WTC11 (cell line): ENCODE data around the gene LZTR1. TPM values are rescaled to one million over a fixed set of nuclear protein-coding genes. Genes with fewer than 3 reads are reported as not detected.

Experiments
- ATAC-seq: fragments of 200-7000 bp; cut with Tn5 transposase; 2 replicates; pipeline ENCODE4 v1.10.0; 2021; ENCODE audit warnings: mild to moderate bottlenecking, moderate library complexity
- CTCF ChIA-PET: fragments of 300-600 bp; sonication (Branson Sonifier 250); formaldehyde crosslinking; loops from one replicate; lab custom pipeline; 2021; ENCODE audit warnings: antibody characterized with exemption; lab: Charles Lee
- POLR2A ChIA-PET: fragments of 350-600 bp; sonication (Branson Sonifier 250); formaldehyde crosslinking; loops from one replicate; lab custom pipeline; 2021; ENCODE audit warnings: antibody characterized with exemption; lab: Charles Lee
- DNase-seq: peaks from one replicate; pipeline ENCODE4 v3.0.0; 2021; ENCODE audit warnings: low spot score
- H3K27ac Mint-ChIP-seq: 2 replicates; pipeline ENCODE4 v1.8.0; 2021; ENCODE audit warnings: mixed read lengths
- H3K27me3 Mint-ChIP-seq: 2 replicates; pipeline ENCODE4 v1.8.0; 2021; ENCODE audit warnings: low read depth, mild to moderate bottlenecking, moderate library complexity, mixed read lengths
- H3K36me3 Mint-ChIP-seq: 2 replicates; pipeline ENCODE4 v1.8.0; 2021; ENCODE audit warnings: mixed read lengths
- H3K4me1 Mint-ChIP-seq: 2 replicates; pipeline ENCODE4 v1.8.0; 2022; ENCODE audit warnings: mixed read lengths
- H3K4me3 Mint-ChIP-seq: 2 replicates; pipeline ENCODE4 v1.8.0; 2021; ENCODE audit warnings: mild to moderate bottlenecking, moderate library complexity, mixed read lengths
- H3K9me3 Mint-ChIP-seq: 2 replicates; pipeline ENCODE4 v1.8.0; 2021; ENCODE audit warnings: mixed read lengths
- CBFB ChIP-seq: sonication (generic); formaldehyde crosslinking; IDR thresholded peaks from 2 replicates; pipeline ENCODE4 v1.8.1; 2022; ENCODE audit warnings: mild to moderate bottlenecking, low read depth, missing genetic modification reagents
- CREM ChIP-seq: sonication (generic); formaldehyde crosslinking; IDR thresholded peaks from 2 replicates; pipeline ENCODE4 v1.8.1; 2022; ENCODE audit warnings: mild to moderate bottlenecking, missing genetic modification reagents, moderate library complexity
- ELF4 ChIP-seq: sonication (generic); formaldehyde crosslinking; IDR thresholded peaks from 2 replicates; pipeline ENCODE4 v1.8.1; 2022; ENCODE audit warnings: low read depth, mild to moderate bottlenecking, moderate library complexity, missing genetic modification reagents
- FOXK1 ChIP-seq: sonication (generic); formaldehyde crosslinking; IDR thresholded peaks from 2 replicates; pipeline ENCODE4 v1.8.0; 2022; ENCODE audit warnings: mild to moderate bottlenecking, moderate library complexity, missing genetic modification reagents
- GABPB1 ChIP-seq: sonication (generic); formaldehyde crosslinking; IDR thresholded peaks from 2 replicates; pipeline ENCODE4 v1.8.1; 2023; ENCODE audit warnings: mild to moderate bottlenecking, missing genetic modification reagents
- HMGA2 ChIP-seq: fragments of 250-450 bp; sonication (Bioruptor Pico); IDR thresholded peaks from 2 replicates; pipeline ENCODE4 v1.4.0; 2021; ENCODE audit warnings: mild to moderate bottlenecking, moderate library complexity
- MXD4 ChIP-seq: fragments of 250-450 bp; sonication (Bioruptor Pico); IDR thresholded peaks from 2 replicates; pipeline ENCODE4 v1.8.0; 2021; ENCODE audit warnings: mild to moderate bottlenecking, moderate library complexity, borderline replicate concordance
- SMAD3 ChIP-seq: sonication (generic); formaldehyde crosslinking; IDR thresholded peaks from 2 replicates; pipeline ENCODE4 v1.8.0; 2022; ENCODE audit warnings: missing genetic modification reagents, mild to moderate bottlenecking, borderline replicate concordance
- TEAD4 ChIP-seq: sonication (generic); formaldehyde crosslinking; IDR thresholded peaks from 2 replicates; pipeline ENCODE4 v1.8.0; 2022; ENCODE audit warnings: mild to moderate bottlenecking, missing genetic modification reagents
- ZBTB21 ChIP-seq: sonication (generic); formaldehyde crosslinking; IDR thresholded peaks from 2 replicates; pipeline ENCODE4 v1.8.1; 2023; ENCODE audit warnings: mild to moderate bottlenecking, missing genetic modification reagents, borderline replicate concordance
- ZNF138 ChIP-seq: sonication (generic); formaldehyde crosslinking; conservative IDR thresholded peaks from 2 replicates; pipeline ENCODE4 v1.8.1; 2022; ENCODE audit warnings: mild to moderate bottlenecking, moderate library complexity, missing genetic modification reagents
- total RNA-seq: library from RNA; stranded (reverse); gene quantifications from 3 replicates; pipeline ENCODE4 v1.2.3, GENCODE V29; 2021
- TF ChIP-seq, protein P1 (sequence below): sonication (generic); formaldehyde crosslinking; IDR thresholded peaks from 2 replicates; pipeline ENCODE4 v1.8.1; 2023; ENCODE audit warnings: mild to moderate bottlenecking, moderate library complexity, missing genetic modification reagents
- TF ChIP-seq, protein P2 (sequence below): sonication (generic); formaldehyde crosslinking; IDR thresholded peaks from 2 replicates; pipeline ENCODE4 v1.8.0; 2022; ENCODE audit warnings: mild to moderate bottlenecking, missing genetic modification reagents
- TF ChIP-seq, protein P3 (sequence below): sonication (generic); formaldehyde crosslinking; IDR thresholded peaks from 2 replicates; pipeline ENCODE4 v1.8.0; 2022; ENCODE audit warnings: mild to moderate bottlenecking, missing genetic modification reagents
- TF ChIP-seq, protein P4 (sequence below): fragments of 200-600 bp; IDR thresholded peaks from 2 replicates; pipeline ENCODE4 v1.8.0; 2022; ENCODE audit warnings: antibody characterized with exemption
- TF ChIP-seq, protein P5 (sequence below): sonication (generic); formaldehyde crosslinking; conservative IDR thresholded peaks from 2 replicates; pipeline ENCODE4 v1.8.1; 2023; ENCODE audit warnings: mild to moderate bottlenecking, low read depth, missing genetic modification reagents, moderate library complexity
- TF ChIP-seq, protein P6 (sequence below): sonication (generic); formaldehyde crosslinking; IDR thresholded peaks from 2 replicates; pipeline ENCODE4 v1.8.0; 2022; ENCODE audit warnings: mild to moderate bottlenecking, missing genetic modification reagents

Gene LZTR1
- total RNA-seq, 1 experiment from 2014 or later, result 38.3 TPM

DNA sequence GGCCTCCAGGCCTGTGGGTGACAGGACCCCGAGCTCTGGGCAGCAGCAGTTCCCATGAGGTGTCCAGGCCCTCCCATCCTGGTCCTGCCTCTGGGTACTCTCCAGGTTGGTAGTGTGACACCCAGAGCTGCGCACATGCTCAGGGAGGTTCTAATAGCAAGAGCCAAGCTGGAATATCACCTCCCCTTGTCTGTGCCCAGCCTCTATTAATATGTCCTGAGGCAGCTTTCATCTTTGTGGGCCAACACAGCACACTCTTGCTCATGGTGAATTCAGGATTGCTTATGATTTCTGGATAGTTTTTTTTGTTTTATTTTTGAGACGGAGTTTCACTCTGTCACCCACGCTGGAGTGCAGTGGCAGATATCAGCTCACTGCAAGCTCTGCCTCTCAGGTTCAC is 36.2 kb downstream of the LZTR1 start:
- H3K27me3 Mint-ChIP-seq, result peaks cover 22% of the 10 kb centered on the region
- no peaks in the 10 kb centered on the region for H3K36me3 Mint-ChIP-seq
- H3K27ac Mint-ChIP-seq, result no peak overlapping the region
- peaks cover 14% of the 10 kb centered on the region for H3K4me1 Mint-ChIP-seq
- DNase-seq (no peak), ATAC-seq (no peak)
- no peak overlapping the region for H3K4me3 Mint-ChIP-seq
- peaks cover 6% of the 10 kb centered on the region for H3K9me3 Mint-ChIP-seq
- ChIA-PET POLR2A (no interaction called here), CTCF (no interaction called here)
- TF ChIP-seq, protein P1, sequence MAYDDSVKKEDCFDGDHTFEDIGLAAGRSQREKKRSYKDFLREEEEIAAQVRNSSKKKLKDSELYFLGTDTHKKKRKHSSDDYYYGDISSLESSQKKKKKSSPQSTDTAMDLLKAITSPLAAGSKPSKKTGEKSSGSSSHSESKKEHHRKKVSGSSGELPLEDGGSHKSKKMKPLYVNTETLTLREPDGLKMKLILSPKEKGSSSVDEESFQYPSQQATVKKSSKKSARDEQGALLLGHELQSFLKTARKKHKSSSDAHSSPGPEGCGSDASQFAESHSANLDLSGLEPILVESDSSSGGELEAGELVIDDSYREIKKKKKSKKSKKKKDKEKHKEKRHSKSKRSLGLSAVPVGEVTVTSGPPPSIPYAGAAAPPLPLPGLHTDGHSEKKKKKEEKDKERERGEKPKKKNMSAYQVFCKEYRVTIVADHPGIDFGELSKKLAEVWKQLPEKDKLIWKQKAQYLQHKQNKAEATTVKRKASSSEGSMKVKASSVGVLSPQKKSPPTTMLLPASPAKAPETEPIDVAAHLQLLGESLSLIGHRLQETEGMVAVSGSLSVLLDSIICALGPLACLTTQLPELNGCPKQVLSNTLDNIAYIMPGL (CRISPR knock-in tag), result no peak
- TF ChIP-seq, protein P2, sequence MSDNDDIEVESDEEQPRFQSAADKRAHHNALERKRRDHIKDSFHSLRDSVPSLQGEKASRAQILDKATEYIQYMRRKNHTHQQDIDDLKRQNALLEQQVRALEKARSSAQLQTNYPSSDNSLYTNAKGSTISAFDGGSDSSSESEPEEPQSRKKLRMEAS (CRISPR knock-in tag), result no peak
- TF ChIP-seq GABPB1, result no peak
- TF ChIP-seq, protein P3, sequence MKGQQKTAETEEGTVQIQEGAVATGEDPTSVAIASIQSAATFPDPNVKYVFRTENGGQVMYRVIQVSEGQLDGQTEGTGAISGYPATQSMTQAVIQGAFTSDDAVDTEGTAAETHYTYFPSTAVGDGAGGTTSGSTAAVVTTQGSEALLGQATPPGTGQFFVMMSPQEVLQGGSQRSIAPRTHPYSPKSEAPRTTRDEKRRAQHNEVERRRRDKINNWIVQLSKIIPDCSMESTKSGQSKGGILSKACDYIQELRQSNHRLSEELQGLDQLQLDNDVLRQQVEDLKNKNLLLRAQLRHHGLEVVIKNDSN (CRISPR knock-in tag), result no peak

DNA sequence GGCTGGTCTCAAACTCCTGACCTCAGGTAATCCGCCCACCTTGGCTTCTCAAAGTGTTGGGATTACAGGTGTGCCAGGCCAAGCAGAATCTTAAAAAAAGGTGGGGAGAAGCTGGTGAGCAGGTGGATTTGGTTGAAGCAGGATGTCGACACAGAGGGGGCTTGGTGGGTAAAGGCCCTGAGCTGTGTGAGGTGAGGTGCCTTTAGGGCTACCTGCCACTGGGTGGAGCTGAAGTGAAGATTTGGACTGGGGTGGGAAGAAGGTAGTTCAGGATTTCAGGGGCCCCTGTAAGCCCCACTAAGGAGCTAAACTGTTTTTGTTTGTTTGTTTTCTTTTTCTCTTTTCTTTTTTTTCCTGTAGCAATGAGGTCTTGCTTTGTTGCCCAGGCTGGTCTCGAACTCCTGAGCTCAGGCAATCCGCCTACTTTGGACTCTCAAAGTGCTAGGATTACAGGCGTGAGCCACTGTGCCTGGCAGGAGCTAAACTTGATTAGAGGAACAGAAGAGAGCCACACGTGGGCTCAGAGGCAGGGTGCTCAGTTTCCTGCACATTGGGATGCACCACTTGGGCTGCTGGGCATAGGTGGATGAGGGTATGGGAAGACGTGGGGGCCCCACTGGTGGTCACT is 38.8 kb downstream of the LZTR1 start:
- ChIA-PET POLR2A (interaction anchor here (1.1 to 1.5 kb wide), 2 partner anchors 25 to 39 kb away, joined by 3 read pairs; partner anchors contain the start of genes LRRC74B and LZTR1), CTCF (interaction anchor here (0.6 to 2.0 kb wide), 35 partner anchors 9 to 227 kb away, joined by 3 to 55 read pairs (median 6); partner anchors contain the start of genes CRKL, LRRC74B, LZTR1 and SLC7A4)
- Mint-ChIP-seq H3K9me3 (peaks cover 6% of the 10 kb centered on the region), H3K27ac (no peak overlapping the region), H3K27me3 (peaks cover 14% of the 10 kb centered on the region), H3K4me3 (no peak overlapping the region), H3K4me1 (no peaks in the 10 kb centered on the region), H3K36me3 (no peaks in the 10 kb centered on the region)
- ATAC-seq (peak; percentile 95), DNase-seq (peak; percentile 68)
- TF ChIP-seq, protein P4, sequence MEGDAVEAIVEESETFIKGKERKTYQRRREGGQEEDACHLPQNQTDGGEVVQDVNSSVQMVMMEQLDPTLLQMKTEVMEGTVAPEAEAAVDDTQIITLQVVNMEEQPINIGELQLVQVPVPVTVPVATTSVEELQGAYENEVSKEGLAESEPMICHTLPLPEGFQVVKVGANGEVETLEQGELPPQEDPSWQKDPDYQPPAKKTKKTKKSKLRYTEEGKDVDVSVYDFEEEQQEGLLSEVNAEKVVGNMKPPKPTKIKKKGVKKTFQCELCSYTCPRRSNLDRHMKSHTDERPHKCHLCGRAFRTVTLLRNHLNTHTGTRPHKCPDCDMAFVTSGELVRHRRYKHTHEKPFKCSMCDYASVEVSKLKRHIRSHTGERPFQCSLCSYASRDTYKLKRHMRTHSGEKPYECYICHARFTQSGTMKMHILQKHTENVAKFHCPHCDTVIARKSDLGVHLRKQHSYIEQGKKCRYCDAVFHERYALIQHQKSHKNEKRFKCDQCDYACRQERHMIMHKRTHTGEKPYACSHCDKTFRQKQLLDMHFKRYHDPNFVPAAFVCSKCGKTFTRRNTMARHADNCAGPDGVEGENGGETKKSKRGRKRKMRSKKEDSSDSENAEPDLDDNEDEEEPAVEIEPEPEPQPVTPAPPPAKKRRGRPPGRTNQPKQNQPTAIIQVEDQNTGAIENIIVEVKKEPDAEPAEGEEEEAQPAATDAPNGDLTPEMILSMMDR, result peak; percentile 52; the same call in 1 of the 2 replicates
- TF ChIP-seq CREM, result no peak

DNA sequence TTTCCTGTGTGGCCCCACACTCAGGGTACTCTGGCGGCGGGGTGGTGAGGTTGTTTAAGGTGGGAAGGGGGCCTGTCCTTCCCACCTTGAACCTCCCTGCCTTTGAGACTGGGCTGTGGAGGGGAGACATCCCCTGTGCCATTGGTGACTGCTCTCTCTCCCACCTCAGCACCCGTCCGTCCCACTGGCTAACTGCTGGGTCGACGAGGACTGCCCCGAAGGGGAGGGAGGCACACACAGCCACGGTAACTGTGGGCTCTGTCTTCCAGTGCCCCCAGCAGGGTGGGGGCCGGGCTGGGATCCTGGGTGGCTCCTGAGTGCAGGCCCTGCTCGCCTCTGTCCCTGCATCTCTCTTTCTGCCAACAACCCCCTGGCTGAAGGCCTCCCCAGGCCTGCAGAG is 40.4 kb downstream of the LZTR1 start:
- CTCF ChIA-PET, result interaction anchor here (0.7 to 2.0 kb wide), 5 partner anchors 10 to 80 kb away, joined by 3 to 55 read pairs (median 16); partner anchors contain the start of genes LZTR1 and SLC7A4

DNA sequence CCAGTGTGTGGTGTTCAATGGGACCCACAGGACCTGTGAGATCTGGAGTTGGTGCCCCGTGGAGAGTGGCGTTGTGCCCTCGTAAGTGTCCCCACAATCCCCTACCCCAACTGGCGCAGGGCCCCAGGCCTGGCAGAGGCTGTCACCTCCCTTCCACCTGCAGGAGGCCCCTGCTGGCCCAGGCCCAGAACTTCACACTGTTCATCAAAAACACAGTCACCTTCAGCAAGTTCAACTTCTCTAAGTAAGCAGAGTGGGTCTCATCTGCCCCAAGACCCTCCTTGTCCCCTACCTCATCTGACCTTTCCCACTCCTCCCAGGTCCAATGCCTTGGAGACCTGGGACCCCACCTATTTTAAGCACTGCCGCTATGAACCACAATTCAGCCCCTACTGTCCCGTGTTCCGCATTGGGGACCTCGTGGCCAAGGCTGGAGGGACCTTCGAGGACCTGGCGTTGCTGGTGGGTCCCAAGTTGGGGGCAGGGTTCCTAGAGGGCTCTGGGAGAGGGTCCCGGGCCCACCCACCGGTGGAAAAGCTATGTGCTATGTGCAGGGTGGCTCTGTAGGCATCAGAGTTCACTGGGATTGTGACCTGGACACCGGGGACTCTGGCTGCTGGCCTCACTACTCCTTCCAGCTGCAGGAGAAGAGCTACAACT is 41.0 kb downstream of the LZTR1 start:
- DNase-seq (no peak), ATAC-seq (peak; percentile 45)
- Mint-ChIP-seq H3K36me3 (no peaks in the 10 kb centered on the region), H3K27ac (no peak overlapping the region; the same call in 1 of the 2 replicates), H3K4me3 (no peak overlapping the region), H3K4me1 (no peaks in the 10 kb centered on the region), H3K9me3 (peaks cover 6% of the 10 kb centered on the region), H3K27me3 (peaks cover 10% of the 10 kb centered on the region)
- TF ChIP-seq HMGA2 (CRISPR knock-in tag) (no peak), MXD4 (CRISPR knock-in tag) (no peak), FOXK1 (CRISPR knock-in tag) (no peak), SMAD3 (CRISPR knock-in tag) (no peak), ZNF138 (no peak), CBFB (CRISPR knock-in tag) (no peak)
- TF ChIP-seq, protein P5, sequence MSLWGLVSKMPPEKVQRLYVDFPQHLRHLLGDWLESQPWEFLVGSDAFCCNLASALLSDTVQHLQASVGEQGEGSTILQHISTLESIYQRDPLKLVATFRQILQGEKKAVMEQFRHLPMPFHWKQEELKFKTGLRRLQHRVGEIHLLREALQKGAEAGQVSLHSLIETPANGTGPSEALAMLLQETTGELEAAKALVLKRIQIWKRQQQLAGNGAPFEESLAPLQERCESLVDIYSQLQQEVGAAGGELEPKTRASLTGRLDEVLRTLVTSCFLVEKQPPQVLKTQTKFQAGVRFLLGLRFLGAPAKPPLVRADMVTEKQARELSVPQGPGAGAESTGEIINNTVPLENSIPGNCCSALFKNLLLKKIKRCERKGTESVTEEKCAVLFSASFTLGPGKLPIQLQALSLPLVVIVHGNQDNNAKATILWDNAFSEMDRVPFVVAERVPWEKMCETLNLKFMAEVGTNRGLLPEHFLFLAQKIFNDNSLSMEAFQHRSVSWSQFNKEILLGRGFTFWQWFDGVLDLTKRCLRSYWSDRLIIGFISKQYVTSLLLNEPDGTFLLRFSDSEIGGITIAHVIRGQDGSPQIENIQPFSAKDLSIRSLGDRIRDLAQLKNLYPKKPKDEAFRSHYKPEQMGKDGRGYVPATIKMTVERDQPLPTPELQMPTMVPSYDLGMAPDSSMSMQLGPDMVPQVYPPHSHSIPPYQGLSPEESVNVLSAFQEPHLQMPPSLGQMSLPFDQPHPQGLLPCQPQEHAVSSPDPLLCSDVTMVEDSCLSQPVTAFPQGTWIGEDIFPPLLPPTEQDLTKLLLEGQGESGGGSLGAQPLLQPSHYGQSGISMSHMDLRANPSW (CRISPR knock-in tag), result no peak
- ChIA-PET POLR2A (no interaction called here), CTCF (interaction anchor here (3.5 kb wide), 1 partner anchor 79 kb away, joined by 13 read pairs; no protein-coding TSS in a partner anchor)

More for the DNA sequence above, 40.4 kb downstream of the LZTR1 start:
- DNase-seq (no peak), ATAC-seq (no peak)
- no peak overlapping the region for H3K4me3 Mint-ChIP-seq
- no peak overlapping the region for H3K27ac Mint-ChIP-seq
- H3K4me1 Mint-ChIP-seq, result no peaks in the 10 kb centered on the region
- POLR2A ChIA-PET, result no interaction called here
- no peaks in the 10 kb centered on the region for H3K36me3 Mint-ChIP-seq
- H3K9me3 Mint-ChIP-seq, result peaks cover 6% of the 10 kb centered on the region
- TF ChIP-seq ELF4 (CRISPR knock-in tag) (no peak), ZBTB21 (CRISPR knock-in tag) (no peak), HMGA2 (CRISPR knock-in tag) (no peak), TEAD4 (CRISPR knock-in tag) (no peak)
- TF ChIP-seq, protein P6, sequence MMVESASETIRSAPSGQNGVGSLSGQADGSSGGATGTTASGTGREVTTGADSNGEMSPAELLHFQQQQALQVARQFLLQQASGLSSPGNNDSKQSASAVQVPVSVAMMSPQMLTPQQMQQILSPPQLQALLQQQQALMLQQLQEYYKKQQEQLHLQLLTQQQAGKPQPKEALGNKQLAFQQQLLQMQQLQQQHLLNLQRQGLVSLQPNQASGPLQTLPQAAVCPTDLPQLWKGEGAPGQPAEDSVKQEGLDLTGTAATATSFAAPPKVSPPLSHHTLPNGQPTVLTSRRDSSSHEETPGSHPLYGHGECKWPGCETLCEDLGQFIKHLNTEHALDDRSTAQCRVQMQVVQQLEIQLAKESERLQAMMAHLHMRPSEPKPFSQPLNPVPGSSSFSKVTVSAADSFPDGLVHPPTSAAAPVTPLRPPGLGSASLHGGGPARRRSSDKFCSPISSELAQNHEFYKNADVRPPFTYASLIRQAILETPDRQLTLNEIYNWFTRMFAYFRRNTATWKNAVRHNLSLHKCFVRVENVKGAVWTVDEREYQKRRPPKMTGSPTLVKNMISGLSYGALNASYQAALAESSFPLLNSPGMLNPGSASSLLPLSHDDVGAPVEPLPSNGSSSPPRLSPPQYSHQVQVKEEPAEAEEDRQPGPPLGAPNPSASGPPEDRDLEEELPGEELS, result no peak
- peaks cover 10% of the 10 kb centered on the region for H3K27me3 Mint-ChIP-seq
